SK-N-DZ (cell line): ENCODE measurements around the gene TTLL3.

Experiments
- DNase-seq: peaks from one replicate; pipeline ENCODE4 v3.0.0-alpha.2; 2015; ENCODE audit warnings: low spot score

The TTLL3 gene

GRCh38 chr3:9806137-9806536, 3.9 kb upstream of the TTLL3 start:
- no peak for DNase-seq

GRCh38 chr3:9806688-9807589, 3.1 kb upstream of the TTLL3 start:
- no peak for DNase-seq

- no peak for DNase-seq
Measured at GRCh38 chr3:9807981-9808344, 2.1 kb upstream of the TTLL3 start.

GRCh38 chr3:9808345-9809037, 1.6 kb upstream of the TTLL3 start:
- DNase-seq: peak; percentile 69

- DNase-seq: peak; percentile 35
Measured at GRCh38 chr3:9809239-9809614, 835 bp upstream of the TTLL3 start.

- DNase-seq: peak; percentile 76
Measured at GRCh38 chr3:9810433-9810770, 340 bp downstream of the TTLL3 start.

- DNase-seq: no peak
Measured at GRCh38 chr3:9810846-9811245, 784 bp downstream of the TTLL3 start.

- no peak for DNase-seq
Measured at GRCh38 chr3:9812870-9813483, 2.9 kb downstream of the TTLL3 start.

- no peak for DNase-seq
Measured at GRCh38 chr3:9815986-9816385, 5.9 kb downstream of the TTLL3 start.

GRCh38 chr3:9817436-9817835, 7.4 kb downstream of the TTLL3 start:
- DNase-seq: no peak

- no peak for DNase-seq
Measured at GRCh38 chr3:9818666-9819335, 8.7 kb downstream of the TTLL3 start.

GRCh38 chr3:9820543-9820942, 10.5 kb downstream of the TTLL3 start:
- no peak for DNase-seq

GRCh38 chr3:9820946-9821345, 10.9 kb downstream of the TTLL3 start:
- peak; percentile 39 for DNase-seq

- DNase-seq: no peak
Measured at GRCh38 chr3:9825451-9826040, 15.5 kb downstream of the TTLL3 start.

- peak; percentile 48 for DNase-seq
Measured at GRCh38 chr3:9826815-9827573, 16.9 kb downstream of the TTLL3 start.

- no peak for DNase-seq
Measured at GRCh38 chr3:9828801-9829755, 19.0 kb downstream of the TTLL3 start.

GRCh38 chr3:9831253-9831652, 21.2 kb downstream of the TTLL3 start:
- DNase-seq: no peak

- no peak for DNase-seq
Measured at GRCh38 chr3:9833078-9833477, 23.0 kb downstream of the TTLL3 start.

GRCh38 chr3:9834520-9835380, 24.7 kb downstream of the TTLL3 start:
- DNase-seq: no peak
